NCI-H510A (cell line): Measurements from ENCODE around the gene NPAS3.

Experiments
- DNase-seq: peaks from one replicate; lab custom pipeline; 2025; lab: John Stamatoyannopoulos, UW

The NPAS3 gene

DNA sequence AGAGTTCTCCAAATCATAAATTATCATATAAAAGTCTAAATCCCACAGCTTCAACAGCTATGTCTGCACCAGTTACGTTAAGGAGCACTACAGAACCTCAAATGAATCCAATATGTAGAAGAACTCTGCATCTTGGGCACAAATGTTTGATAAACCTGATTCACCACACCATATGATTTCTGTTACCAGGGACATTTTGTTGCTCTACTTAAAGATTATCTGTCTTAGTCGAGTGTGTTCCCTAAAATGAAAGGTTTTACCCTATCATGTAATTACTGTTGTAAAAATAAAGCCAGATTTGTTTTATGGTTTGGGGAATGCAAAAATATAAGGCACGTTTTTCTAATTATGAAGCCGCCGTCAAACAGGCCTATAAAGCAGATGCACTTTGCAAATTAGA is 649.1 kb downstream of the NPAS3 start:
- DNase-seq: no peak

DNA sequence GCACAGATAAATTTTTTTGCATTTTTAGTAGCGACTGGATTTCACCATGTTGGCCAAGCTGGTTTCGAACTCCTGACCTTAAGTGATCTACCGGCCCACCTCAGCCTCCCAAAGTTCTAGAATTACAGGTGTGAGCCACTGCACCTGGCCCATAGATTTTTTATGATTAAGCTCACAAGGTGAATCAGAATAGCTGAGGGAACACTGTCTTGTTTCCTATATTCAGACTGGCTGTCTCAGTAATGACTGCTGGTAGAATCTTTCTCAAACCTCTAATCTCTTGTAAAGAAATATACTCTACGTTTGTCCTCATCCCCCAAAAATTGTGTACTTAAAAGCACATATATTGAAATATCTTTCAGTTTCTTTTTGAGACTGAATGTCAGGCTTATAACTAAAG is 650.1 kb downstream of the NPAS3 start:
- no peak for DNase-seq

DNA sequence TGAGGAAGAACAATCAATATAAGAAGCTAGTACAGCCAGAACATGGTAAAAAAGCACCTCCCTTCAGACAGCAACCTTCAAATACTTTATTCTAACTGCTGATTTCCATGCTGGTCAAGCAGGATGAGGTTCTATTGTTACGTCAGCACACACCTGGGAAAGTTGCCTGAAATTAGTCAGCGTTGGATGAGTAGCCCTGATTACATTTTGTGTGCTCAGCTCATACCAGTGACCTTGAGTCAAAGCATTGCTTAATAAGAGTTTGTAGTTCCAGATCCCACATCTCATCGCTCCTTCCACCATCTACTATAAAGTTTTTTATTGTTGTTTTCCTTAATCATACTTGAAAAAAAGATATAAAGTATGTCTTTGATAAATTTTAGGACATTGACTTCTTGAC is 650.7 kb downstream of the NPAS3 start:
- DNase-seq: no peak

DNA sequence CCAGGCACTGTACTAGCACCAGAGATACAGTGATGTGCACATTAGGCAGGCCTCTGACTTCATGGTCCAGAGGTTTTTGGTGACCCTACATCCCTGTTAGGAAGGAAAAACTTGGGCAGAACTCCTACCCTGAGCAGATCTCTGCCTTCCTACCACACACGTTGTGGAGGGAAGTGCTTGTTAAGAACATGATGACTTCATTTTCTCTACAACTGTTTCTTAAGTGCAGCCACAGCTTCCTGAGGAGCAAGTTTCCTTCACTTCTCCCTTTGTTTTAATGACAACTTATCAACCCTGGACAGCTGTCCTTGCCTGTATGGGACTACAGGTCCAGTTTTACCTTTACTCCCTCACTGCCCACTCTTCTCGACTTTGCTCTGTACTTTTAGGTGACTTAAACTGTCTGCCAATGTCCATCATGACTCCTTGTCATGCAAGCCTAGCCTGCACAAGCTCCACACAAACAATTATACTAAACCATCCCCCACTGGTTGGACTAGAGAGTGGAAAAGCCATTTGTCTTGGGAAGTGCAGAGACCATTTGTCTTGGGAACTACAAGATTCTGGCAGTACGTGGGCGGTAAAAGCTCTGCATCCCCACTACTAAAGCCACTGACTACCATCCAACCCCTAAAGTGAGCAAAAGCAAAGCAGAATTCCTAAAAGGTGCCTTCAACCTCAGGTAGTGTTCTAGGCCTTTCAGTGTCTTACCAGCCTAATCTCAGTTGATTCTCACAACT is 652.4 kb downstream of the NPAS3 start:
- DNase-seq: no peak

DNA sequence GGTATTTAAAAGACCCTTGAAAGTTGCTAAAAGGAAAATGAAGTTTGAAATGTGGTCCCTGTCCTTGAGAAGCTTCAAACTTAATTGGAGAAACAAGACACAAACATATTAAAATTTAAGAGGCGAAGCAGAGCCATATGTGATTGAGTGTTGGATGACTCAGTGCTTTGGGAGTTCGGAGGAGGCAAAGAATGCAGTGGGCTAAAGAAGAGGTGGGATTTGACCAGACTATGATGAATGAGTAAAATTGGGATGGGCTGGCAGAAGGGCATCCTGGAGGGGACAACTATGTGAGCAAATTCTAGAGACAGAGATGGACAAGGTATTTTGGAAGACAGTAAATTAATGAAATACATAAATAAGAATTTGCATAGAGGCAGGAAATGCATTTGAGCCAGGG is 653.6 kb downstream of the NPAS3 start:
- DNase-seq: no peak

DNA sequence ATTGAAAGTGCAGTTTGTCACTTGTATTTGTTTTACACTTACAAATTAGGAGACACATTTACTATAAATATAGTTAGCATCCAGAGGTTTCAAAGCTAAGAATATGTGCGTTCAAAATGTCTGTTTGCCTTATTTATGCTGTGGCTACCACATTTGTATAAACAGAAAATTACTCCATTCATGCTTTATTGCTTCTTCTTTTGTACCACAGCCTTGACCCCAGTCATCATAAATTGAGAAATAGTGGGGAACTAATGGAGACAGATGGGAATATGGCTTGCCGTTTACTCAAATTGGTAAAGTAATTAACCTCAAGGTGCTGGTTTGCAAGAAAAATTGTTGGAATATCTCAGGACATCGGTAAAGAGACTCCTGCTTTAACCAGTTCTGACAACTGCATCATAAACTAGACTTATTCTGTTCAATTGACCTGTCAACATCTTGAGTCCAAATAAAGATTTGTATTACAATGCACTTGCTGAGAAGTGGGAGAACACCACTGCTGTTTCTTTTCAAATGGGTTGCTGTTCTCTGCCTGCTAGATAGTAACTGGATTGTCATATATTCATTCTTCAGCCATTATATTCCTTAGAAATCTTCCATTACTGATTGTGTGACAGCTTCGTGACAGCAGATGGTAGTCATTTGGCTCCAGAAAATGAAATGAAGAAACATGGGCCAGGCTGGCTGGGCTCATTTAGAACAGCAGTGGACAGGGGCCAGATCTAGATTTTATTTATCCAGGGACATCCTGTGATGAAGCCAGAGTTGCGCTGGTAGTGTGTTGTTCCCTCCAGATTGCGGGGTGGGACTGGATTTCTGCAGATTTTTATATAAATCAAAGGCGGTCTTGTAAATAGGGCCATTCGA is 657.8 kb downstream of the NPAS3 start:
- DNase-seq: no peak

DNA sequence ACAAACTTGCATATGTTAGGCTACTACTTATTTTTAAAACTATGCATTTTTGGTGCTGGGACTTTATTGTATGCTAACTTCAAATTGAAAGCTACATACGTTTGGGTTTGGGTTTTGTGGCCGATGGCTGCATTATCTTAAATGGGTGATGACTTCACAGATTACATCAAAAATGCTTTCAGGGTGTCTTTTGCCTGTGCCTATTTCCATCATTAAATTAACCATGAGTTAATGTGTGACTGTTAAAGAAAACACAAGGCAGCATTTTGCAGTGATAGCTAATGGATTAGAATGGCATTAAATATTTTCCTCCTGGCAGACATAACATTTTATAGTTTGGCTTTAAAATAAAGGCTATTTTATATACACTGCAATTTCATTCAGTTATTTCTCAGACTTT is 659.9 kb downstream of the NPAS3 start:
- DNase-seq: no peak

DNA sequence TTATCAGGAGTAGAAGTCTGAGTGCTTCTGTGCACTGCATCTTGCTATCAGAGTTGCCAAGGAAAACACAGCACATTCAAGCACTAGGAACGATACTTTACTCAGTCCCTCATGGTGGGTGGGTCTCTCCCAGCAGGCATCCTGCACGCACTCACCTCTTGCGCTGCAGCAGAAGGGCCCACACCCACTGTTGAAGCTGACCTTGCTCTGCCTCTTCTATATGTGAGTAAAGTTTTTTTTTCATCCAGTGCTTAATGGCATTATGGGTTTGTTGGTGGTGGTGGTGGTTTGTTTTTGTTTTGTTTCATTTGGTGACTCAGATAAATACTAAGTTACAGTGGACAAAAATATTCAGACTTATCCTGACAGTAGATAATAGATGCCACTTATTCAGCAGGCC is 663.7 kb downstream of the NPAS3 start:
- DNase-seq: no peak

DNA sequence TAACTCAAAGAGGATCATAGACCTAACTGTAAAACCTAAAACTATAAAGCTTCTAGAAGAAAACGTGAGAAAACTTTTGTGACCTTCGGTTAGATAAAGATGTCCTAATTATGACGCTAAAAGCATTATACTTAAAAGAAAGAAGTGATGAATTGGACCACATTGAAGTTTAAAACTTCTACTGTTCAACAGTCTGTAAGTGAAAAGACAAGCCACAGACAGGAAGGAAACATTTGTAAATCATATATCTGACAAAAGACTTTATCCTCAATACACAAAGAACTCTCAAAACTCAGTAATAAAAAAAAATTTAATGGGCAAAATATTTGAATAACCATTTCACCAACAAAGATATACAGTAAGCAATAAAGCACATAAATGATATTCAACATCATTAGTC is 667.9 kb downstream of the NPAS3 start:
- no peak for DNase-seq

DNA sequence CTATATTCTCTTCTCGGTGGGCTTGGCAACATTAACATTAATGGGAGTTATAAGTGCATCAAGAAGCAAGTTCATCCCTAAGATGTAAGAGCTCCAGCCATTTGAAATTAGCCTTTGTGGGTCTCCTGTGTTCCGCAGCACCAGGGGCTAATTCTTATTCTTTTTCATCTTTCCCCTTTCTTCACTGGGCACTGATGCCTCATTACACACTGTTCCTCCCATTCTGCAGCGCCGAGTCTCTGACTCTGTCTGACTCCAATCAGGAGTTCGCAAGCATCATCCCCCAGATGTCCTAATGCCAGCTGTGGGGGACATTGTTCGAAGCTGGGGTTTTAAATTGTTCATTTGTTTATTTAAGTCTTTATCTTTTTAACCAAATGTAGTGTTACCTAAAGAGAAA is 670.9 kb downstream of the NPAS3 start:
- no peak for DNase-seq

DNA sequence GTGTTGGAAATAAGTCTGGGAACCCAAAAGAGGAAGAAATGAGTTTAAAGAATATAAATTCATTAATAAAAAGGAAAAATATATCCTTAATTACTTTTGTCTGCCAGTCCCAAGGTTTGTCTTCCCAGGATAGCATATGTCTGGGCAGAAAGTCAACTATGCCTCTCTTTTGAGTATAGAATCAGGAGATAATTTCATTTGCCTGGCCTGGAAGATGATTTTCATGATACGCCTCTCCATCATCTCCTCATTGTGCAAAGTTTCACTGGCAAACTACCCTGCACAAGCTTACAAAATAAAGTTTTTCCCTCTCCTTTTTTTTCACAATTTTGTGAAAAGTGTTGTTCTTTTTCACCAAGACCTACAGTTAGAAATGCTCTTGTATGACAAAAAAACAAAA is 671.4 kb downstream of the NPAS3 start:
- no peak for DNase-seq

DNA sequence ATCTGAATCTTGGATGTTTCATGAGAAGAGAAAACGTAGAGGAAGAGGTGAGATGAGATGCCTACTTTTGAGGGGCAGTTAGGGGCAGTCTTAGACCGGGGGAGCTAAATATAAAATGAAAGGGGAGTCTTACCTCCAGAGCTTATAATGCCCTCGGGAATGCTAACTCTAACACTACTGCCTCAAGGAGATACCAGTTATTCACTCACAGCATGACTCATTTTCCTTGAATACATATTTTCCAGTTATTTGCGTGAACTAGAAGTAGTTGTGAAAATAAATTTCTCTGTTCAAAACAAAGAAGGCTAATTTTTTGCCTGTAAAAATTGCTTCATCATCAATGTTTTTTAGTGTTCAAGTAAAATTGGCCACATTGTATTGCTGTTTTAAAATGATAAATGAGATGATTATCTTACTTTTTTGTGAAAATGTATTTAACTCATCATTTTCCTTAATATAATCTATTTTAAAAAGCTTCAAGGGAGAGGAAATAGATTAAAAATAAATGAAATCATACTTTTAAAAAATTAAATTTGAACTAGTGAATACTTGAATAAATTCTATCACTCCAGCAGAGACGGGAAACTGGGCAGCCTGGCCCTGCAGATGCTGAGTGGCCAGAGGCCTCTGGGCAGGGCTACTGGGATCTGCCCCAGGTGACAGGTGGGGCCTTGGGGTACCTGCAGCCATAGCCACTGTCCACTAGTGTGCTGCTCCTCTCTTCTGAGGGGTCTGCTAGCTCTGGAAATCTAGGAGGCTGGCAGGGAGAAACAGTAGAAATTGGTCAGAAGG is 672.9 kb downstream of the NPAS3 start:
- DNase-seq: no peak

DNA sequence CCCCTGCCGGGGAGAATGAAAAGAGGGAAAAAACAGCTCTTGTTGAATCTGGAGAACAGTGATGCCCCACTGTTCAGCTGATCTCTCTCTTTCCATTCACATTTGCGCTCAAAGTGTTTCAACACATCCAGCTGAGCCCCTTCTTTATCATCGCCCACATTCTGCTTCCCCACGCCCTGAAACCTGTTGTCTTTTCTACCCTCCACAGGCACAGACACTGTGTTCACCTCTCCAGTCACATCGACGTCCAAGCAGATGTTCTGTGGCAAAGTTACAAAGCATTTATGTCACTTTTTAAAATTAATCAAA is 673.5 kb downstream of the NPAS3 start:
- DNase-seq: no peak

DNA sequence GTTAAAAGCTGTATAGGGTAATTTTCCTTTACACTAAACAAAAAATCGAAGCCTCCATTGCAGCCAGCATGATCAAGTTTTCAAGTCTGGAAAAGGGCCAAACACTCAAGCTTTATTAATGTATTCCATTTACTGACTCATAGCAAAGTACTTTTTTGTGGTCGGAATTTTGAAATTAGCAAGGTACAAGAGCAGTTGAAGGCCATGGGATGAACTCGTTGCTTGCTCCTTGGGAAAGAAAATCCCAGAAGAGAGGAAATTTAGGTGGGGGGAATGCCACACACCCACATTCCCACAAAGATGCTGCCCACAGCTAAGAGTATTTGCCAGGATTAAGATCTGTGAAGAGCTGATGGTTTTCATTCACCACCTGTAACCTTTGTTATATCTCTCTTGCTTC is 678.5 kb downstream of the NPAS3 start:
- peak; percentile 1 for DNase-seq

DNA sequence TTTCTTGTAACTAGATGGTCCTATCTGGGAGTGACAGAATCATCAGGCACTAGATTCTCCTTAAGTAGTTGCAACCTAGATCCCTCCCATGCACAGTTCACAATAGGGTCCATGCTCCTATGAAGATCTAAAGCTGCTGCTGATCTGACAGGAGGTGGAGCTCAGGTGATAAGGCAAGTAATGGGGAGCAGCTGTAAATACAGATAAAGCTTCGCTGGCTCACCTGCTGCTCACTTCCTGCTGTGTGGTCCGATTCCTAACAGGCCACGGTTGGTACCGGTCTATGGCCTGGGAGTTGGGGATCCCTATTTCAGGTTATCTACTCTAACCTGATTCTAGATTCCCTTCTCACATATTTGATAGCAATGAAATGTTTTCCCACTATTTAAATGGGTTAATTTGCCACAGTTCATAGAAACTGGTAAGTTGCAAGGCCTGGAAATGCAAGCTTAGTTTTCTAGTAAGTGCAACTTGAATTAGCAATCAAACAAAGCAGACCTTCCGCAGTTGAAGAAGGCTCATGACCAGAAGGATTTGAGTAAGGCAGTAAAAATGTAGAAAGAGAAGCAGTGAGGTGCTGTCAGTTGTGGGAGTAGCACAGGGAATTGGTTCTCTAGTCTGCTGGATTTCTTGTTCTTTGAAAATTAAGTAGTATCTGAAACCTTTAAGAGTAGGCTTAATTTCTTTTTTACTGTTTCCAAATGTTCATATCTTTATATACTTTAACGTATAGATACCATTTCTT is 679.9 kb downstream of the NPAS3 start:
- no peak for DNase-seq

DNA sequence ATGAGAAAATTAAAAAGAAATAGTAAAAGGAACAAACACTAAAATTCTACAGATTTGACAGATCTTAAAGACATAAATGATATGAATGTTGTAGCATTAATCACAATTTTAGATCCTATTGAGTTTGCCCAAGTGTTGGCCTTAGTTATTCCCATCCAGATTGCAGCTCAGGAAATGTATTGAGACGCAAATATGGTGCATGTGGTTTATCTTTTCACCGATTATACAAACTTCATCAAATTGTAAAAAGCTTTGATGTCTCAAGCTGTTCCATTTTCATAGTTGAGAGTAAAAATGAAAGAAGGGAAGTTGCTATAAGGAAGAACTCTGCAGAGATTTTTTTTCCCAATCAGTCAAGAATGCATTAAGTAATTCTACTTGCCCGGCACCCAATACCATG is 683.8 kb downstream of the NPAS3 start:
- no peak for DNase-seq

DNA sequence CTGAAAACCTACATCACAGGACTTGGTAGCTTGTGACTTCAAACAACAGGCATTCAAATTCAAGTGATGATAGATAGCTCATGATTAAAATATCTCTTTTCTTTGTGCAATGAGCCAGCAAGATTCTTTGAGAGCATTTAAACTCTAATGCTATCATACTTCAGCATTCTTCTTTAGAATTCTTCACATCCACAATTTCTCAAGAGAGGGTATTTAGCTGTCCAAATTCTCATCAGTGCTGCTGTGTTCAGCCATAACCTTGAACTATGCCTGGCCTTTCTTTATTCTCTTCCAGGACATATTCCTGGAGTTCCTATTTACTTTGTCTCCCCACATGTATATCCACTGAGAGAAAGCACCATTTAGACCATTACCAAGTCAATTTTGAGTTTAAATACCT is 691.1 kb downstream of the NPAS3 start:
- no peak for DNase-seq

DNA sequence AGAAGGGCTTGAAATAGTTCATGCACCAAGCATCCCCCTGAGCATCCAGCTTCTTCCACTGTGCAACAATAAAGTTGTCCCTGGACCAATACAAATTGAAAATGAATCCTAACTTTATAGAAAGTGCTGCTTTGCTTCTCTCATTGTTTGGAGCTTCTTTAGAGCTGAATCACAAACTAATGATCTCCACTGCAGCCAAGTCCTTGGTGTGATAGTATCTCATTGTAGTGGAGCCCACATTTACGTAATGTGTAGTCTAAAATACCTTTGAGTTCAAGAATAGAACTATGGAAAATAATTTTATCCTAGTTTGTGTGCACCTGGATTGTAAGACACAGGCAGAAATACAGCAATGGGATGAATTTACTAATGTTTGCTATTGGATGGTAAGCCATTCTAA is 692.3 kb downstream of the NPAS3 start:
- DNase-seq: no peak

DNA sequence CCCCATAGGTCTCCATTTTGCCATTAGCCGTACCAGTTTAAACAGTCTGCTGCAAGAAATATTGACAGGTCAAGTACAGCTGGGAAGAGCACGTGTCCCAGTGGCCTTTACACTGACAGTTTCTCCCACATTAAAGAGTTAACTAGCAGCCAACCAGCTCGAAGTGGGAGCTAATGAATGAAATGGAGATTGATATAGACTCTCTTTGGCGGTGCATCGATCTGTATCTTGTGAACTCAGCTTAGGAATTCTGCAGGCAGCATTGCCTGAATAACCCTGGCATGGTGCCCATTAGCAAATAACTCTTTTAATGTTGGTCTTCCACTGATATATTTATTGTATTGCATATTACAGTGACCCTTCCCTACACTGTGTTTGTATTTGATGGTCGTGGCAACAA is 692.8 kb downstream of the NPAS3 start:
- DNase-seq: no peak

DNA sequence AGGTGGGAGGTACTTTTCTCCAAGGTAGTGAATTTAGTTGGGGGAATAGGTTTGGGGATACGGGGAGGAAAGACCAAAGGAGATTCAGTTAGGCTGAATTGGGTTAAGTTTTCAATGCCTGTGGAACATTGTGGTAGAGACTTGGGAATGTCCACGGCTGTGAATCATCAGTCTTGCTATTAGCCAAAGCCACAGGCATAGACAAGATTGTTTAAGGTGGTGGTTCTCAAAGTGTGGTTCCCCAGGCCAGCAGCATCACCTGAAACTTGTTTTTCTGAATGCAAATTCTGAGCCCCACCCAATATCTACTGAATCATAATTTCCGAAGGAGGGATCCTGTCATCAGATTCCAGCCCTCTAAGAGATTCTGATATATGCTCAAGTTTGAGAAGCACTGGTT is 696.0 kb downstream of the NPAS3 start:
- no peak for DNase-seq

DNA sequence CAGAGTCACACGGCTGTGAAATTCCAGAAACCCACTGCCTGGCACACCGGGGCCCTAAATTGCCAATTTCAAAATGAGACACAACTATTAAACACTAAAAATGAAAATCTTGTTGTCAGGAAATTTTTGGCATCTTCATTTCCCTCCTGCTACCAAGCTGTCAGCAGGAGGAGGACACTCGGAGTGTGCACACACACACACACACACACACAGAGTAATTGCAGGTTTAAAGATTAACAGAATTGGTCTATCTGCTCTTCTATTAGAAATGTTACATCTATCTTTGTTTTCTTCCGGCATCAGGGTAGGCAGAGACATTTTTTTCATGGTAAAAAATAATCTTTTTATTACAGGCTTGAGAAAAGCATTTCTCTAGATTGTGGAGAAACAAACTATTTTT is 698.0 kb downstream of the NPAS3 start:
- no peak for DNase-seq

DNA sequence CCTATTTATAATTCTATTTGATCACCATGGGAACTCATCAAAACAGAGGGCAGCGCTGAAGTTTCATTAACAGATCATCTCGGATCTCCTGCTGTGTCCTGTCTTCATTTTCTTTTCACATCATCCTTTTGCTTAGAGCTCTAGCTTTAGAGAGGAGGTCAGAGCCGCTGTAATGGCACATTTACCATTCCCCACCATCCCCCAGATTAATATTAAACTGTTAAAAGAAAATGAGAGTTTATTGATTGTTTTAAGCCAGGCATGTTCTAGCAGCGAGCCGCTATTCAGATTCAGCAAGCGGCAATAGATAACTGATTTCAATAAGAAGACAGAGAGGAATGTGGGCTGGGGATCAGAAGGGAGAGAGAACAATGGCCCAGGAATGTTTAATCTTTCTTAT is 703.4 kb downstream of the NPAS3 start:
- DNase-seq: no peak
